GM19035 (cell line): Measurements from ENCODE around the gene HYI.
"Not testable (repeated sequence)": the region's sequence is repeated elsewhere in the genome, so short reads cannot be mapped to it uniquely, and the experiment has no call there.

ENCODE experiments used
- ATAC-seq: cut with Tn5 transposase; IDR thresholded peaks from one replicate; pipeline ENCODE4 v1.9.1; 2021; ENCODE audit not compliant: unreplicated experiment

Gene HYI

GRCh38 chr1:43430831-43431230, 22.9 kb downstream of the HYI start:
- ATAC-seq = no peak

- ATAC-seq = no peak
Observed at GRCh38 chr1:43427941-43428340, 25.8 kb downstream of the HYI start.

GRCh38 chr1:43427524-43427923, 26.2 kb downstream of the HYI start:
- ATAC-seq = no peak

- ATAC-seq = no peak
Observed at GRCh38 chr1:43426221-43426620, 27.5 kb downstream of the HYI start.

GRCh38 chr1:43425045-43425444, 28.7 kb downstream of the HYI start:
- no peak for ATAC-seq

- ATAC-seq = no peak
Observed at GRCh38 chr1:43423672-43424550, 29.8 kb downstream of the HYI start.

DNA sequence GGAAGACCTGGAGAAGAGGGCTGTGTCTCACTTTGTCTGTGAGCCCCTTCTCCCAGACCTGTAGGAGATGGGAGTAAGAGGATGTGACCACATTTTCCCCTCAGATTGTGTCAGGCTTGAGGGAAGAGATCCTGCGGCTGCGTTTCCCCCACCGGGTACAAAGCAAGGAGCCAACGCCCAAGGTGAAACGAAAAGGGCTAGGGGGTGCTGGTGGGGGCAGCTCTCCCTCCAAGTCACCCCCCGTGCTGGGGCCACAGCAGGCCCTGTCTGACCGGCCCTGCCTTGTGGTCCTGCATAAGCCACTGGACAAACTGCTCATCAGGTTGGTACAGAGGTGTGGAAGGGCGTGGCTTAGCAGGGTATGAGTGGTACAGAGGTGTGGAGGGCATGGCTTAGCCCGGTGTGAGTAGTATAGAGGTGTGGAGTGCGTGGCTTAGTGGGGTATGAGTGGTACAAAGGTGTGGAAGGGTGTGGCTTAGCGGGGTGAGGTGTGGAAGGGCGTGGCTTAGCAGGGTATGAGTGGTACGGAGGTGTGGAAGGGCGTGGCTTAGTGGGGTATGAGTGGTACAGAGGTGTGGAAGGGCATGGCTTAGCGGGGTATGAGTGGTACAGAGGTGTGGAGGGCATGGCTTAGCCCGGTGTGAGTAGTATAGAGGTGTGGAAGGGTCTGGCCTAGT, 30.6 kb downstream of the HYI start:
- ATAC-seq = no peak

- ATAC-seq = no peak
Observed at GRCh38 chr1:43421976-43422750, 31.6 kb downstream of the HYI start.

DNA sequence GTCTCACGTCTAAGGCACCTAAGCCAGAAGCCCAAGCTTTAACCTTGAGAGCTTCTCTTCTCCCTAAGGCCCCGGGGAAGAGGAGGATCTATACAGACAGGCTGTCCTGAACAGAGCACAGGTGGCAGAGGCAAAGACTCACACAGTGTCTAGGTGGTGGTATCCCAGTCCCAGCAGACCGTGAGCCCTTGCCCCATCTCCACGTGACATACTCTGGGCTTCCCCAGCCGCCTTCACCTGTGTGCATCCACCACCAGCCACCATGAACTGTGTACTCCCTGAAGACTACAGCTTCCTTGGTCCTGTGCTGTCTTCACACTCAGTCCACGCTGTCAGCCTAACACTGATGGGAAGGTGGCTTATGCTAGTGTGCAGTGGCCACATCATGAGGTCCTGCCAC, 32.3 kb downstream of the HYI start:
- no peak for ATAC-seq

GRCh38 chr1:43420874-43421273, 32.9 kb downstream of the HYI start:
- no peak for ATAC-seq

- ATAC-seq = no peak
Observed at GRCh38 chr1:43419627-43420425, 33.9 kb downstream of the HYI start.

DNA sequence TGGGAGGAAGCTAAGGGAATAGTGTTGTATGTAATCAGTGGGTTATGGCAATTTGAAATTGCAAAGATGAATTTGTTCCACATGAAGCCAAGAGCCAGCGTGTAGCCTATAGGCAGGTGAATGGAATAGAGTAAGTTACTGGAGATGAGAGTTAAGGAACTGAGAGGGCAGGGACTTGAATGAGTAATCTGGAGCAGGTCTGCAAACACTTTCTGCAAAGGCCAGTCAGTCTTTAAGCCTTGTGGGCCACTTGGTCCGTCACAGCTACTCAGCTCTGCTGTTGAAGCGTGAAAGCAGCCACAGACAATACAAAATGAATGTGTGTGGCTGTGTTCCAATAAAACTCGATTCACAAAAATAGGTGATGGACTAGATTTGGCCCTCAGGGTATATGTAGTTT, 34.9 kb downstream of the HYI start:
- no peak for ATAC-seq

- no peak for ATAC-seq
Observed at GRCh38 chr1:43415901-43416300, 37.8 kb downstream of the HYI start.

- ATAC-seq = no peak
Observed at GRCh38 chr1:43414634-43415223, 39.0 kb downstream of the HYI start.

GRCh38 chr1:43413426-43413825, 40.3 kb downstream of the HYI start:
- ATAC-seq = not testable (repeated sequence)

GRCh38 chr1:43410571-43410970, 43.2 kb downstream of the HYI start:
- no peak for ATAC-seq

DNA sequence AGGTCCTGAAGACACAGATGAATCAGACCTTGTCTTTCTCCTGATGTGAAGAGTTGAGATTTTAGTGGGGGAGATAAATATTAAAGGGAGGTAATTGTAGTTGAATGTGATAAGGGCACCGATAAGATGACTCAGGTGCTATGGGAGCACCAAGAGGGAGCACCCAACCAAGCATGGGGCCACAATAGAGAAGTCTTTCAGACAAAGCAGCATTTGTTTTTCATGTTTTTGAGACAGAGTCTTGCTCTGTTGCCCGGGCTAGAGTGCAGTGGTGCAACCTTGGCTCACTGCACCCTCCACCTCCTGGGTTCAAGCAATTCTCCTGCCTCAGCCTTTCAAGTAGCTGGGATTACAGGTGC, 47.9 kb downstream of the HYI start:
- ATAC-seq = no peak

GRCh38 chr1:43405219-43405875, 48.4 kb downstream of the HYI start:
- no peak for ATAC-seq

GRCh38 chr1:43404353-43404752, 49.4 kb downstream of the HYI start:
- ATAC-seq = no peak
